GM23248 (cell line): ENCODE data around the gene SRC. TPM values are rescaled to one million over a fixed set of nuclear protein-coding genes. Genes with fewer than 3 reads are reported as not detected.

Source experiments
- DNase-seq: peaks from one replicate; pipeline ENCODE4 v3.0.0-alpha.2; 2015
- H2AFZ ChIP-seq: fragments of 200-600 bp; sonication (generic); 2 replicates; pipeline ENCODE4 v1.6.1; 2016; ENCODE audit warnings: antibody characterized with exemption
- H3F3A ChIP-seq: fragments of 200-600 bp; sonication (generic); 2 replicates; pipeline ENCODE4 v1.6.1; 2016; ENCODE audit warnings: mild to moderate bottlenecking, antibody characterized with exemption, mixed run types; ENCODE audit not compliant: insufficient read depth
- H3K27ac ChIP-seq: fragments of 200-600 bp; sonication (generic); 2 replicates; pipeline ENCODE4 v1.5.1; 2016; ENCODE audit warnings: mild to moderate bottlenecking
- H3K27me3 ChIP-seq: fragments of 200-600 bp; sonication (generic); replicated peaks from 2 replicates; pipeline ENCODE4 v1.6.1; 2016; ENCODE audit warnings: mild to moderate bottlenecking; ENCODE audit not compliant: insufficient read depth
- H3K36me3 ChIP-seq: fragments of 200-600 bp; sonication (generic); 2 replicates; pipeline ENCODE4 v1.6.1; 2016; ENCODE audit warnings: low read depth, mild to moderate bottlenecking
- H3K4me1 ChIP-seq: fragments of 200-600 bp; sonication (generic); 2 replicates; pipeline ENCODE4 v1.6.1; 2016; ENCODE audit warnings: mild to moderate bottlenecking; ENCODE audit not compliant: insufficient read depth
- H3K4me2 ChIP-seq: fragments of 200-600 bp; sonication (generic); one replicate; pipeline ENCODE4 v1.6.1; 2016; ENCODE audit warnings: mild to moderate bottlenecking; ENCODE audit not compliant: unreplicated experiment
- H3K4me3 ChIP-seq: fragments of 200-600 bp; sonication (generic); 2 replicates; pipeline ENCODE4 v1.5.1; 2016; ENCODE audit warnings: mild to moderate bottlenecking
- H3K79me2 ChIP-seq: fragments of 200-600 bp; sonication (generic); 2 replicates; pipeline ENCODE4 v1.6.1; 2016; ENCODE audit warnings: mild to moderate bottlenecking; ENCODE audit not compliant: insufficient read depth
- H3K9ac ChIP-seq: fragments of 200-600 bp; sonication (generic); 2 replicates; pipeline ENCODE4 v1.6.1; 2016; ENCODE audit warnings: mild to moderate bottlenecking
- H3K9me2 ChIP-seq: fragments of 200-600 bp; sonication (generic); 2 replicates; pipeline ENCODE4 v1.6.1; 2016; ENCODE audit warnings: mixed run types, mild to moderate bottlenecking, moderate library complexity; ENCODE audit not compliant: insufficient read depth
- H3K9me3 ChIP-seq: fragments of 200-600 bp; sonication (generic); one replicate; pipeline ENCODE4 v1.6.1; 2017; ENCODE audit warnings: low read depth
- H4K20me1 ChIP-seq: fragments of 200-600 bp; sonication (generic); 2 replicates; pipeline ENCODE4 v1.6.0; 2016; ENCODE audit not compliant: insufficient read depth
- EZH2 ChIP-seq: fragments of 200-600 bp; sonication (generic); IDR thresholded peaks from 2 replicates; pipeline ENCODE4 v1.6.1; 2018; ENCODE audit warnings: antibody characterized with exemption, mild to moderate bottlenecking; ENCODE audit not compliant: insufficient read depth, poor library complexity, severe bottlenecking
- EZH2phosphoT487 ChIP-seq: fragments of 200-600 bp; sonication (generic); IDR thresholded peaks from 2 replicates; pipeline ENCODE4 v1.6.1; 2018; ENCODE audit warnings: antibody characterized with exemption, moderate library complexity, mild to moderate bottlenecking, low read depth; ENCODE audit not compliant: insufficient read depth
- WGBS, 2 experiments: methylation state at CpG; one replicate each; pipeline ENCODE4 v1.1.6; 2015 to 2017; ENCODE audit warnings: low lambda C conversion rate in 2 of 2, low coverage in 1 of 2; ENCODE audit errors: missing lambda C conversion rate in 2 of 2; 5-methylcytosine and 5-hydroxymethylcytosine counted together
- in situ Hi-C: fragments of 300-500 bp; cut with MboI; formaldehyde crosslinking; loops from 2 replicates; pipeline ENCODE4 v1.15.0; 2020
- polyA plus RNA-seq: library from polyadenylated mRNA; unstranded; fragments of >200 nt; fragmentation: Nextera tagmentation; extraction: Ambion mirVana; gene quantifications from 2 replicates; pipeline ENCODE4 v1.2.1, GENCODE V29; 2016
- total RNA-seq: library from RNA; depleted of rRNA; stranded (reverse); fragments of >200 nt; shearing (Covaris generic); gene quantifications from 2 replicates; pipeline ENCODE4 v1.2.3, GENCODE V29; 2014

Gene SRC
- total and polyA plus RNA-seq, 2 experiments from 2014 or later = 17.0 to 28.6 TPM

- TF ChIP-seq EZH2 = no peak
- no peak for TF ChIP-seq EZH2phosphoT487
- no peaks in the 10 kb centered on the region for H3K9me2 ChIP-seq
- no peaks in the 10 kb centered on the region for H4K20me1 ChIP-seq
- WGBS, 2 experiments = 92 to 94% methylated on average over 25 of the region's 25 CpGs
- no peaks in the 10 kb centered on the region for H3K36me3 ChIP-seq
- DNase-seq = no peak
- no peaks in the 10 kb centered on the region for H3K27me3 ChIP-seq
- no peak overlapping the region for H3K4me3 ChIP-seq
- no peaks in the 10 kb centered on the region for H3K9me3 ChIP-seq
- H3F3A ChIP-seq = peaks cover 3% of the 10 kb centered on the region; the same call in 1 of the 2 replicates
- H2AFZ ChIP-seq = no peak overlapping the region
- H3K4me2 ChIP-seq = no peak overlapping the region
- in situ Hi-C loops = loop anchor here (10.0 kb wide), 1 partner anchor 101 kb away; the partner anchor contains the start of gene MANBAL
- peaks cover 13% of the 10 kb centered on the region; the same call in 1 of the 2 replicates for H3K79me2 ChIP-seq
- H3K27ac ChIP-seq = no peak overlapping the region
- H3K9ac ChIP-seq = no peak overlapping the region
- H3K4me1 ChIP-seq = peaks cover 6% of the 10 kb centered on the region; the same call in 1 of the 2 replicates
These were observed 39.9 kb downstream of the SRC start for GRCh38 chr20:37385659-37386504.

GRCh38 chr20:37386505-37387251, 40.7 kb downstream of the SRC start:
- in situ Hi-C loops = loop anchor here (10.0 kb wide), 1 partner anchor 102 kb away; the partner anchor contains the start of gene MANBAL
- Histone ChIP-seq H3K4me1 (peaks cover 6% of the 10 kb centered on the region; the same call in 1 of the 2 replicates), H3F3A (no peaks in the 10 kb centered on the region), H3K9me3 (no peaks in the 10 kb centered on the region), H3K9me2 (no peaks in the 10 kb centered on the region), H3K4me2 (no peak overlapping the region), H3K36me3 (no peaks in the 10 kb centered on the region), H4K20me1 (no peaks in the 10 kb centered on the region), H3K27ac (no peak overlapping the region), H3K9ac (no peak overlapping the region), H2AFZ (no peak overlapping the region), H3K4me3 (no peak overlapping the region), H3K79me2 (peaks cover 5% of the 10 kb centered on the region; the same call in 1 of the 2 replicates), H3K27me3 (no peaks in the 10 kb centered on the region)
- TF ChIP-seq EZH2 (no peak), EZH2phosphoT487 (no peak)
- WGBS, 2 experiments = 81 to 91% methylated on average over 20 of the region's 20 CpGs
- no peak for DNase-seq

- DNase-seq = no peak
- no peak overlapping the region for H3K4me3 ChIP-seq
- WGBS, 2 experiments = 85 to 88% methylated on average over 12 to 13 of the region's 13 CpGs
- H3K27me3 ChIP-seq = no peaks in the 10 kb centered on the region
- H3K27ac ChIP-seq = no peak overlapping the region
- H3K36me3 ChIP-seq = no peaks in the 10 kb centered on the region
- no peaks in the 10 kb centered on the region for H3K9me3 ChIP-seq
- no peaks in the 10 kb centered on the region for H4K20me1 ChIP-seq
- TF ChIP-seq EZH2 (no peak), EZH2phosphoT487 (no peak)
- no peaks in the 10 kb centered on the region for H3K9me2 ChIP-seq
- peaks cover 6% of the 10 kb centered on the region; the same call in 1 of the 2 replicates for H3K4me1 ChIP-seq
- no peaks in the 10 kb centered on the region; the same call in 1 of the 2 replicates for H3K79me2 ChIP-seq
- no peak overlapping the region for H3K4me2 ChIP-seq
- no peak overlapping the region for H3K9ac ChIP-seq
- in situ Hi-C loops = loop anchor here (10.0 kb wide), 1 partner anchor 103 kb away; the partner anchor contains the start of gene MANBAL
- H3F3A ChIP-seq = no peaks in the 10 kb centered on the region
- no peak overlapping the region for H2AFZ ChIP-seq
These were observed 41.8 kb downstream of the SRC start for GRCh38 chr20:37387519-37388269.

GRCh38 chr20:37388831-37389230, 42.9 kb downstream of the SRC start:
- no peak overlapping the region for H3K9ac ChIP-seq
- H3K36me3 ChIP-seq = no peaks in the 10 kb centered on the region
- no peak overlapping the region for H3K27ac ChIP-seq
- no peaks in the 10 kb centered on the region for H3K27me3 ChIP-seq
- no peak for DNase-seq
- TF ChIP-seq EZH2 (no peak), EZH2phosphoT487 (no peak)
- H3K9me3 ChIP-seq = no peaks in the 10 kb centered on the region
- H3K4me3 ChIP-seq = no peak overlapping the region
- in situ Hi-C loops = loop anchor here (10.0 kb wide), 1 partner anchor 104 kb away; the partner anchor contains the start of gene MANBAL
- WGBS, 2 experiments = 86 to 91% methylated on average over 6 to 9 of the region's 9 CpGs
- no peaks in the 10 kb centered on the region for H3K9me2 ChIP-seq
- no peaks in the 10 kb centered on the region for H4K20me1 ChIP-seq
- 0 out of 2 replicates have a peak, but pooled peaks cover 2% of the 10 kb centered on the region for H3K4me1 ChIP-seq
- H3F3A ChIP-seq = no peaks in the 10 kb centered on the region
- H3K79me2 ChIP-seq = no peaks in the 10 kb centered on the region
- no peak overlapping the region for H3K4me2 ChIP-seq
- no peak overlapping the region for H2AFZ ChIP-seq
